Hepatocyte (in vitro differentiated cells): Measurements from ENCODE around the gene ALB. TPM values are rescaled to one million over a fixed set of nuclear protein-coding genes. Genes with fewer than 3 reads are reported as not detected.
"Not testable (repeated sequence)": the region's sequence is repeated elsewhere in the genome, so short reads cannot be mapped to it uniquely, and the experiment has no call there.

Experiments
- DNase-seq: peaks from one replicate; pipeline ENCODE4 v3.0.0-alpha.2; 2016; ENCODE audit warnings: low spot score
- H2AFZ ChIP-seq: fragments of 200-600 bp; sonication (generic); 2 replicates; pipeline ENCODE4 v1.6.0; 2016; ENCODE audit warnings: antibody characterized with exemption, mild to moderate bottlenecking
- H3K27ac ChIP-seq: fragments of 200-600 bp; sonication (generic); 2 replicates; pipeline ENCODE4 v1.5.1; 2016; ENCODE audit warnings: mild to moderate bottlenecking
- H3K27me3 ChIP-seq: fragments of 200-600 bp; sonication (generic); 2 replicates; pipeline ENCODE4 v1.6.1; 2016
- H3K36me3 ChIP-seq: fragments of 200-600 bp; sonication (generic); replicated peaks from 2 replicates; pipeline ENCODE4 v1.5.1; 2016; ENCODE audit warnings: low read depth; ENCODE audit not compliant: insufficient read depth
- H3K4me1 ChIP-seq: fragments of 200-600 bp; sonication (generic); 2 replicates; pipeline ENCODE4 v1.5.1; 2016; ENCODE audit warnings: mild to moderate bottlenecking, moderate library complexity; ENCODE audit not compliant: insufficient read depth
- H3K4me2 ChIP-seq: fragments of 200-600 bp; sonication (generic); 2 replicates; pipeline ENCODE4 v1.6.0; 2016
- H3K4me3 ChIP-seq: fragments of 200-600 bp; sonication (generic); 2 replicates; pipeline ENCODE4 v1.5.1; 2016; ENCODE audit warnings: mild to moderate bottlenecking
- H3K79me2 ChIP-seq: fragments of 200-600 bp; sonication (generic); 2 replicates; pipeline ENCODE4 v1.6.0; 2017; ENCODE audit warnings: mild to moderate bottlenecking
- H3K9me2 ChIP-seq: fragments of 200-600 bp; sonication (generic); replicated peaks from 2 replicates; pipeline ENCODE4 v1.6.0; 2017; ENCODE audit warnings: mild to moderate bottlenecking; ENCODE audit not compliant: insufficient read depth
- H3K9me3 ChIP-seq: fragments of 200-600 bp; sonication (generic); 2 replicates; pipeline ENCODE4 v1.5.1; 2016; ENCODE audit warnings: low read depth, mild to moderate bottlenecking
- H4K20me1 ChIP-seq: fragments of 200-600 bp; sonication (generic); 2 replicates; pipeline ENCODE4 v1.6.0; 2016; ENCODE audit warnings: mild to moderate bottlenecking; ENCODE audit not compliant: insufficient read depth, poor library complexity, severe bottlenecking
- EZH2 ChIP-seq: fragments of 200-600 bp; sonication (generic); IDR thresholded peaks from 2 replicates; pipeline ENCODE4 v1.6.1; 2016; ENCODE audit warnings: antibody characterized with exemption, mild to moderate bottlenecking, borderline replicate concordance
- EZH2phosphoT487 ChIP-seq: fragments of 200-600 bp; sonication (generic); IDR thresholded peaks from one replicate; pipeline ENCODE4 v1.6.1; 2018; ENCODE audit warnings: antibody characterized with exemption, mild to moderate bottlenecking, low read depth, moderate library complexity; ENCODE audit not compliant: unreplicated experiment, severe bottlenecking
- WGBS: methylation state at CpG from one replicate; pipeline ENCODE4 v1.1.6; 2016; ENCODE audit warnings: low lambda C conversion rate; ENCODE audit errors: missing lambda C conversion rate; 5-methylcytosine and 5-hydroxymethylcytosine counted together
- polyA plus RNA-seq: library from polyadenylated mRNA; unstranded; fragments of >200 nt; fragmentation: Nextera tagmentation; extraction: Ambion mirVana; gene quantifications from 2 replicates; pipeline ENCODE4 v1.2.1, GENCODE V29; 2016
- total RNA-seq: library from RNA; depleted of rRNA; stranded (reverse); fragments of >200 nt; gene quantifications from 2 replicates; pipeline ENCODE4 v1.2.3, GENCODE V29; 2014
- TF ChIP-seq, protein P1 (sequence below): fragments of 200-600 bp; sonication (generic); IDR thresholded peaks from 2 replicates; pipeline ENCODE4 v1.5.1; 2016; ENCODE audit warnings: antibody characterized with exemption, mild to moderate bottlenecking; ENCODE audit not compliant: poor library complexity

ALB gene
- total and polyA plus RNA-seq, 2 experiments from 2014 or later: 11,384 to 26,686 TPM

DNA sequence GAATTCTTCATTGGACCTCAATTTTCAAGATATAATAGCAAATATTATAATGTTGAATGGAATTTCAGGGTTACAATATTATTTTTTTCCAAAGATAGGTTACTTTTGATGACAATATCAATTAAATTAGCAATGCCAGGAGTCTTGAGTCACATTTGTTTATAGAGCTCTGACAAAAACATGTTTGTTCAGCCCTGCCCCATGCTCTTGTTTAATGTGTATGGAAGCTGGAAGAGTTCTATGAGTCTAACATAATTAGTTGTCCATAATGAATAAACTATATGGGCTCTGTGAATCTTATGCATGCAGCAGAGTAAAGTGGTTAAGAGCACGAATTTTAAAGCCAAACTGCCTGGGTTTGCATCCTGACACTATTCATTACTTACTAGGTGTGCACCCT is 22.9 kb upstream of the ALB start:
- H3K9me2 ChIP-seq: no peaks in the 10 kb centered on the region
- H3K4me2 ChIP-seq: no peak overlapping the region
- no peak overlapping the region for H2AFZ ChIP-seq
- H3K27ac ChIP-seq: no peak overlapping the region
- no peaks in the 10 kb centered on the region for H3K79me2 ChIP-seq
- H3K4me1 ChIP-seq: no peaks in the 10 kb centered on the region
- no peak for TF ChIP-seq EZH2
- TF ChIP-seq EZH2phosphoT487: no peak
- TF ChIP-seq, protein P1, sequence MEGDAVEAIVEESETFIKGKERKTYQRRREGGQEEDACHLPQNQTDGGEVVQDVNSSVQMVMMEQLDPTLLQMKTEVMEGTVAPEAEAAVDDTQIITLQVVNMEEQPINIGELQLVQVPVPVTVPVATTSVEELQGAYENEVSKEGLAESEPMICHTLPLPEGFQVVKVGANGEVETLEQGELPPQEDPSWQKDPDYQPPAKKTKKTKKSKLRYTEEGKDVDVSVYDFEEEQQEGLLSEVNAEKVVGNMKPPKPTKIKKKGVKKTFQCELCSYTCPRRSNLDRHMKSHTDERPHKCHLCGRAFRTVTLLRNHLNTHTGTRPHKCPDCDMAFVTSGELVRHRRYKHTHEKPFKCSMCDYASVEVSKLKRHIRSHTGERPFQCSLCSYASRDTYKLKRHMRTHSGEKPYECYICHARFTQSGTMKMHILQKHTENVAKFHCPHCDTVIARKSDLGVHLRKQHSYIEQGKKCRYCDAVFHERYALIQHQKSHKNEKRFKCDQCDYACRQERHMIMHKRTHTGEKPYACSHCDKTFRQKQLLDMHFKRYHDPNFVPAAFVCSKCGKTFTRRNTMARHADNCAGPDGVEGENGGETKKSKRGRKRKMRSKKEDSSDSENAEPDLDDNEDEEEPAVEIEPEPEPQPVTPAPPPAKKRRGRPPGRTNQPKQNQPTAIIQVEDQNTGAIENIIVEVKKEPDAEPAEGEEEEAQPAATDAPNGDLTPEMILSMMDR: no peak
- no peak overlapping the region for H3K4me3 ChIP-seq
- no peaks in the 10 kb centered on the region for H3K9me3 ChIP-seq
- no peaks in the 10 kb centered on the region for H3K27me3 ChIP-seq
- no peak for DNase-seq
- no peaks in the 10 kb centered on the region for H3K36me3 ChIP-seq
- 75% methylated on average over 1 of the region's 1 CpG for WGBS
- H4K20me1 ChIP-seq: no peaks in the 10 kb centered on the region

DNA sequence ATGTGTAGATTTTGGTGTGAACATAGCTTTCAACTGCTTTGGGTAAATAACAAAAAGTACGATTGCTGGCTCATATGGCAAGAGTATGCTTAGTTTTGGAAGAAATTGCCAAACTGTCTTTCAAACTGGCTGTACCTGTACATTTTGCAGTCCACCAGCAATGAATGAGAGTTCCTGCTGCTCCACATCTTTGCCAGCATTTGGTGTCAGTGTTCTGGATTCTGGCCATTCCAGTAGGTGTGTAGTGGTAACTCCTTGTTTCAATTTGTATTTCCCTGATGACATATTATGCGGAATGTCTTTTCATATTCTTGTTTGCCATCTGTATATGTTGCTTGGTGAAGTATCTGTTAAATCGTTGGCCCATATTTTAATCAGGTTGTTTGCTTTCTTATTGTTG is 20.6 kb upstream of the ALB start:
- 86% methylated on average over 3 of the region's 3 CpGs for WGBS
- TF ChIP-seq EZH2phosphoT487 (no peak), EZH2 (no peak)
- TF ChIP-seq, protein P1: no peak
- Histone ChIP-seq H4K20me1 (no peaks in the 10 kb centered on the region), H3K9me2 (no peaks in the 10 kb centered on the region), H2AFZ (no peak overlapping the region), H3K27ac (no peak overlapping the region), H3K4me3 (no peak overlapping the region), H3K27me3 (no peaks in the 10 kb centered on the region), H3K4me1 (no peaks in the 10 kb centered on the region), H3K79me2 (no peaks in the 10 kb centered on the region), H3K36me3 (no peaks in the 10 kb centered on the region), H3K4me2 (no peak overlapping the region), H3K9me3 (no peaks in the 10 kb centered on the region)
- DNase-seq: no peak

DNA sequence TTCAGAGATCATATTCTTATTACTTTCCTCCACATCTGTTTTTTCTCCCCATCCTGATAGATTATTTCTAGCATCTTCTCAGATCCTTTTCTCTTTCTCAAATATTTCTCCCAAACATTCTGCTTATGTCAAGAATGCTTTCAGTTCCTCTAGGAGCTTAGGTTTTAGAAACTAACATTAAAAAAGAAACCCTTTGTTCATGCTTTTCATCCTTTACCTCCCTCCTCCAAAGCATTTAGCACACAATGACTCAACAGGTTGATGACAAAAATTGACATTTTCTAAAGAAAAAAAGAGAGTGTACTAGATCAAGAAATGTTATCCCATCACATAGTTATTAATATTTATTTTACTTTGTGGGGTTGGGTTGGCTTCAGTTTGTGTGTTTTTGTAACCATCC is 16.5 kb upstream of the ALB start:
- no peak overlapping the region for H2AFZ ChIP-seq
- H3K27me3 ChIP-seq: no peaks in the 10 kb centered on the region
- H3K9me3 ChIP-seq: no peaks in the 10 kb centered on the region
- no peaks in the 10 kb centered on the region for H4K20me1 ChIP-seq
- H3K27ac ChIP-seq: peak overlapping the region; percentile 71
- no peak for DNase-seq
- no peak overlapping the region for H3K4me2 ChIP-seq
- no peak for TF ChIP-seq EZH2phosphoT487
- TF ChIP-seq, protein P1: no peak
- no peak for TF ChIP-seq EZH2
- peaks cover 10% of the 10 kb centered on the region for H3K4me1 ChIP-seq
- no peaks in the 10 kb centered on the region for H3K9me2 ChIP-seq
- H3K4me3 ChIP-seq: no peak overlapping the region
- no peaks in the 10 kb centered on the region for H3K36me3 ChIP-seq
- no peaks in the 10 kb centered on the region for H3K79me2 ChIP-seq

DNA sequence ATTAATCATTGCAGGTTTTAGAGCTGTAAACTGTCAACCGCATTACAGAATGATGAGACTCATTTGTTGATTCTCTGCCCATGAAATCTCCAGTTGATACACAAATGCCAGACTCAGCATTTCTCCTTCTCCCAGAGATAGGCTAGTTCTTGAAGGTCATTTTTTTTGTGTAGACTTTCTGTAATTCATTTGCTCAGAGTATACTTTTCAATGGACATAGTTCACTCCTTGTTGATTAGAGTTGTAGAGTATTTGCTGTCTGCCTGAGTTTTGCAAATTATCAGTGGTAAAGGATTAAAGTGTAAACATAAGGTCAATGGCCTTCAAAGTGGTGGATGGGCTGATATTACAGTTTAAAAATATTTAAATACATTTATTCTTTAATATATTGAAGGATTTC is 15.2 kb upstream of the ALB start:
- DNase-seq: peak; percentile 42
- 63% methylated on average over 1 of the region's 1 CpG for WGBS
- Histone ChIP-seq H3K9me2 (no peaks in the 10 kb centered on the region), H3K4me2 (peak overlapping the region; percentile 16), H3K27ac (no peak overlapping the region), H3K9me3 (no peaks in the 10 kb centered on the region), H3K4me1 (peaks cover 19% of the 10 kb centered on the region), H3K4me3 (no peak overlapping the region), H4K20me1 (no peaks in the 10 kb centered on the region), H2AFZ (no peak overlapping the region), H3K36me3 (no peaks in the 10 kb centered on the region), H3K27me3 (no peaks in the 10 kb centered on the region), H3K79me2 (no peaks in the 10 kb centered on the region)
- TF ChIP-seq, protein P1: no peak
- TF ChIP-seq EZH2phosphoT487: no peak
- TF ChIP-seq EZH2: no peak

DNA sequence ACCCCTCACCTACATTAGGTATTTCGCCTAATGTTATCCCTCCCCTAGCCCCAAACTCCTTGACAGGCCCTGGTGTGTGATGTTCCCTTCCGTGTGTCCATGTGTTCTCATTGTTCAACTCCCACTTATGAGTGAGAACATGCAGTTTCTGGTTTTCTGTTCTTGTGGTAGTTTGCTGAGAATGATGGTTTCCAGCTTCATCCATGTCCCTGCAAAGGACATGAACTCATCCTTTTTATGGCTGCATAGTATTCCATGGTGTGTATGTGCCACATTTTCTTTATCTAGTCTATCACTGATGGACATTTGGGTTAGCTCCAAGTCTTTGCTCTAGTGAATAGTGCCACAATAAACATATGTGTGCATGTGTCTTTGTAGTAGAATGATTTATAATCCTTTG is 14.4 kb upstream of the ALB start:
- H4K20me1 ChIP-seq, H3K4me2 ChIP-seq, H3K9me3 ChIP-seq, H2AFZ ChIP-seq, DNase-seq, H3K4me3 ChIP-seq, H3K79me2 ChIP-seq, H3K27me3 ChIP-seq, H3K36me3 ChIP-seq, H3K9me2 ChIP-seq: not testable (repeated sequence)
- peak overlapping the region; percentile 1 for H3K27ac ChIP-seq
- 96% methylated on average over 2 of the region's 2 CpGs for WGBS
- H3K4me1 ChIP-seq: peaks cover 19% of the 10 kb centered on the region
